PC-9 (cell line): ENCODE data around the gene SLC37A2. TPM values are rescaled to one million over a fixed set of nuclear protein-coding genes. Genes with fewer than 3 reads are reported as not detected.

Experiments used
- BruUV-seq: library from RNA; stranded (reverse); fragments of 400-500 nt; replicated peaks from 2 replicates; lab custom pipeline; 2021; lab: Mats Ljungman, UMichigan
- CTCF ChIA-PET: fragments of 300-600 bp; sonication (Branson Sonifier 250); formaldehyde crosslinking; loops from one replicate; lab custom pipeline; 2022; ENCODE audit warnings: antibody characterized with exemption; lab: Charles Lee
- POLR2A ChIA-PET: fragments of 300-600 bp; sonication (Branson Sonifier 250); formaldehyde crosslinking; loops from one replicate; lab custom pipeline; 2022; ENCODE audit warnings: antibody characterized with exemption; ENCODE audit not compliant: unreplicated experiment; lab: Charles Lee
- DNase-seq, 2 experiments: peaks; one replicate each; pipeline versions ENCODE4 v3.0.0 to v3.0.0-alpha.2; 2015 to 2022; ENCODE audit warnings: mixed read lengths in 1 of 2
- H2AFZ ChIP-seq: fragments of 200-600 bp; sonication (generic); 2 replicates; pipeline ENCODE4 v1.8.1; 2017; ENCODE audit warnings: antibody characterized with exemption
- H3F3A ChIP-seq: fragments of 200-600 bp; sonication (generic); 2 replicates; pipeline ENCODE4 v1.8.1; 2017; ENCODE audit warnings: antibody characterized with exemption, mild to moderate bottlenecking, low read depth; ENCODE audit not compliant: insufficient read depth
- H3K27ac ChIP-seq: fragments of 200-600 bp; sonication (generic); 2 replicates; pipeline ENCODE4 v1.6.1; 2016; ENCODE audit warnings: mixed run types
- H3K27me3 ChIP-seq: fragments of 200-600 bp; sonication (generic); 2 replicates; pipeline ENCODE4 v1.6.1; 2016; ENCODE audit warnings: low read depth, mixed run types; ENCODE audit not compliant: insufficient read depth
- H3K36me3 ChIP-seq: fragments of 200-600 bp; sonication (generic); 2 replicates; pipeline ENCODE4 v1.6.1; 2016; ENCODE audit warnings: low read depth, mixed run types
- H3K4me1 ChIP-seq: fragments of 200-600 bp; sonication (generic); replicated peaks from 2 replicates; pipeline ENCODE4 v1.6.1; 2016; ENCODE audit warnings: mixed run types; ENCODE audit not compliant: insufficient read depth
- H3K4me2 ChIP-seq: fragments of 200-600 bp; sonication (generic); 2 replicates; pipeline ENCODE4 v1.6.1; 2017; ENCODE audit warnings: mixed run types
- H3K4me3 ChIP-seq: fragments of 200-600 bp; sonication (generic); 2 replicates; pipeline ENCODE4 v1.6.1; 2016; ENCODE audit warnings: mixed run types
- H3K79me2 ChIP-seq: fragments of 200-600 bp; sonication (generic); 2 replicates; pipeline ENCODE4 v1.6.1; 2017; ENCODE audit warnings: low read depth, mixed run types
- H3K9me2 ChIP-seq: fragments of 200-600 bp; sonication (generic); 2 replicates; pipeline ENCODE4 v1.8.1; 2017; ENCODE audit warnings: mild to moderate bottlenecking; ENCODE audit not compliant: insufficient read depth
- H3K9me3 ChIP-seq: fragments of 200-600 bp; sonication (generic); 2 replicates; pipeline ENCODE4 v1.8.1; 2016; ENCODE audit warnings: low read depth; ENCODE audit not compliant: insufficient read depth
- H4K20me1 ChIP-seq: fragments of 200-600 bp; sonication (generic); 2 replicates; pipeline ENCODE4 v1.8.1; 2017; ENCODE audit not compliant: insufficient read depth
- CTCF ChIP-seq: fragments of 200-600 bp; sonication (generic); conservative IDR thresholded peaks from 2 replicates; pipeline ENCODE4 v1.6.1; 2017; ENCODE audit warnings: mixed run types, antibody characterized with exemption, mild to moderate bottlenecking, moderate library complexity
- EZH2 ChIP-seq: fragments of 200-600 bp; sonication (generic); IDR thresholded peaks from 2 replicates; pipeline ENCODE4 v1.8.0; 2017; ENCODE audit warnings: antibody characterized with exemption, low read depth
- intact Hi-C: fragments of 100-400 bp; cut with micrococcal nuclease; formaldehyde crosslinking; loops from one replicate; pipeline ENCODE4 v1.10.0; 2022; ENCODE audit not compliant: unreplicated experiment
- total RNA-seq: library from RNA; stranded (reverse); gene quantifications from 2 replicates; pipeline ENCODE4 v1.2.3, GENCODE V29; 2021

The SLC37A2 gene
- total RNA-seq, 1 experiment from 2014 or later, result 24.0 TPM

GRCh38 chr11:125102510-125102909, 39.4 kb downstream of the SLC37A2 start:
- no peaks in the 10 kb centered on the region for H3K27me3 ChIP-seq
- H3K9me2 ChIP-seq, result no peaks in the 10 kb centered on the region
- no peak for TF ChIP-seq EZH2
- no peak for TF ChIP-seq CTCF
- BruUV-seq, result no TSS peak
- H3K27ac ChIP-seq, result no peak overlapping the region
- ChIA-PET POLR2A (no interaction called here), CTCF (no interaction called here)
- no peaks in the 10 kb centered on the region for H3K79me2 ChIP-seq
- no peak overlapping the region for H2AFZ ChIP-seq
- no peaks in the 10 kb centered on the region for H3K9me3 ChIP-seq
- no peak for DNase-seq
- H3K4me1 ChIP-seq, result no peaks in the 10 kb centered on the region
- H3K4me3 ChIP-seq, result no peak overlapping the region
- no peak overlapping the region for H3K4me2 ChIP-seq
- intact Hi-C loops, result no loop called here
- no peaks in the 10 kb centered on the region for H4K20me1 ChIP-seq
- no peaks in the 10 kb centered on the region for H3F3A ChIP-seq
- H3K36me3 ChIP-seq, result no peaks in the 10 kb centered on the region; the same call in 1 of the 2 replicates

- Histone ChIP-seq H3K4me1 (peaks cover 12% of the 10 kb centered on the region; the same call in 1 of the 2 replicates), H3K9me2 (no peaks in the 10 kb centered on the region), H3K4me2 (no peak overlapping the region), H3K4me3 (no peak overlapping the region), H2AFZ (no peak overlapping the region), H3F3A (no peaks in the 10 kb centered on the region), H3K9me3 (no peaks in the 10 kb centered on the region), H4K20me1 (no peaks in the 10 kb centered on the region), H3K27me3 (no peaks in the 10 kb centered on the region), H3K79me2 (peaks cover 12% of the 10 kb centered on the region; the same call in 1 of the 2 replicates), H3K36me3 (no peaks in the 10 kb centered on the region), H3K27ac (no peak overlapping the region)
- ChIA-PET CTCF (no interaction called here), POLR2A (interaction anchor here (0.6 to 0.7 kb wide), 2 partner anchors 11 to 330 kb away, joined by 6 to 9 read pairs; no protein-coding TSS in a partner anchor)
- intact Hi-C loops, result no loop called here
- no TSS peak for BruUV-seq
- no peak for TF ChIP-seq EZH2
- DNase-seq, result no peak
Observed at GRCh38 chr11:125105926-125106325, 42.8 kb downstream of the SLC37A2 start.

- ChIA-PET POLR2A (interaction anchor here (0.6 kb wide), 1 partner anchor 1962 kb away, joined by 5 read pairs; no protein-coding TSS in a partner anchor), CTCF (no interaction called here)
- Histone ChIP-seq H3K27me3 (no peaks in the 10 kb centered on the region), H3K36me3 (no peaks in the 10 kb centered on the region), H3F3A (peaks cover 9% of the 10 kb centered on the region; the same call in 1 of the 2 replicates), H3K4me1 (peaks cover 12% of the 10 kb centered on the region; the same call in 1 of the 2 replicates), H3K4me2 (no peak overlapping the region), H2AFZ (no peak overlapping the region), H4K20me1 (no peaks in the 10 kb centered on the region), H3K79me2 (peaks cover 12% of the 10 kb centered on the region; the same call in 1 of the 2 replicates), H3K9me2 (no peaks in the 10 kb centered on the region), H3K9me3 (no peaks in the 10 kb centered on the region; the same call in 1 of the 2 replicates), H3K4me3 (no peak overlapping the region), H3K27ac (no peak overlapping the region)
- intact Hi-C loops, result loop anchor here (1.0 kb wide), 1 partner anchor 45 kb away; the partner anchor contains the start of gene SLC37A2
- TF ChIP-seq CTCF, result no peak
- DNase-seq, result no peak
- no TSS peak for BruUV-seq
Observed at GRCh38 chr11:125108469-125108868, 45.4 kb downstream of the SLC37A2 start.
